Tibial nerve (tissue), 4 donors: ENCODE data around the gene STX7. TPM values are rescaled to one million over a fixed set of nuclear protein-coding genes. Genes with fewer than 3 reads are reported as not detected.

Experiments used
- DNase-seq, 2 donors: peaks; one replicate each; pipeline ENCODE4 v3.0.0-alpha.2; 2019; ENCODE audit warnings: low spot score in 2 of 2
- H3K27ac ChIP-seq, 4 donors: fragments of 200-600 bp; sonication (generic) in 3 of 4; one replicate each; pipeline ENCODE4 v1.5.1; 2017 to 2019; ENCODE audit warnings: mild to moderate bottlenecking in 1 of 4
- H3K27me3 ChIP-seq, 2 donors: fragments of 200-600 bp; sonication (generic) in 1 of 2; one replicate each; pipeline versions ENCODE4 v1.5.1 to v1.6.0; 2017 to 2019
- H3K36me3 ChIP-seq, 3 donors: fragments of 200-600 bp; sonication (generic); one replicate each; pipeline ENCODE4 v1.5.1; 2018 to 2019
- H3K4me1 ChIP-seq, 4 donors: fragments of 200-600 bp; sonication (generic) in 3 of 4; one replicate each; pipeline ENCODE4 v1.5.1; 2017 to 2019
- H3K4me3 ChIP-seq, 4 donors: fragments of 200-600 bp; sonication (generic) in 3 of 4; one replicate each; pipeline ENCODE4 v1.5.1; 2017 to 2019; ENCODE audit warnings: mild to moderate bottlenecking in 1 of 4, moderate library complexity in 1 of 4
- H3K9me3 ChIP-seq, 4 donors: fragments of 200-600 bp; sonication (generic) in 3 of 4; one replicate each; pipeline ENCODE4 v1.5.1; 2017 to 2019
- CTCF ChIP-seq, 5 experiments: fragments of 200-600 bp in 3 of 5; fragments of 450-650 bp in 2 of 5; sonication (generic) in 3 of 5; IDR thresholded peaks; one replicate each; pipeline ENCODE4 v1.5.1; 2016 to 2019; ENCODE audit warnings: antibody characterized with exemption in 5 of 5, mild to moderate bottlenecking in 3 of 5, moderate library complexity in 2 of 5
- EP300 ChIP-seq, 2 donors: sonication (generic); formaldehyde crosslinking; IDR thresholded peaks; one replicate each; pipeline ENCODE4 v1.6.1; 2017; ENCODE audit warnings: antibody characterized with exemption in 2 of 2, mild to moderate bottlenecking in 1 of 2
- POLR2A ChIP-seq, 2 donors: fragments of 450-650 bp; IDR thresholded peaks; one replicate each; pipeline ENCODE4 v1.6.1; 2017; ENCODE audit warnings: antibody characterized with exemption in 2 of 2, mild to moderate bottlenecking in 2 of 2, moderate library complexity in 2 of 2
- WGBS, 2 donors: methylation state at CpG; one replicate each; pipeline ENCODE4 v1.1.5; 2018; 5-methylcytosine and 5-hydroxymethylcytosine counted together
- total RNA-seq, 4 donors: library from RNA; depleted of rRNA; stranded (reverse); fragments of >200 nt; gene quantifications; one replicate each; pipeline ENCODE4 v1.1.0, GENCODE V29; 2016

STX7 gene
- total RNA-seq, 4 donors from 2014 or later, result 53.4 to 92.0 (median 65.6) TPM

- H3K4me1 ChIP-seq, result peaks cover 0 to 55% (median 14%) of the 10 kb centered on the region in 4 donors
- H3K27ac ChIP-seq, result peak overlapping the region in 1 of 4 donors; percentile 3
- no peak overlapping the region for H3K4me3 ChIP-seq
- DNase-seq, result no peak
- TF ChIP-seq CTCF (IDR thresholded peaks at IDR 0.05), result no peak
- 40 to 66% methylated on average over 4 of the region's 4 CpGs for WGBS, 2 donors
- no peaks in the 10 kb centered on the region for H3K27me3 ChIP-seq
- H3K36me3 ChIP-seq, result peaks cover 0 to 33% (median 4%) of the 10 kb centered on the region in 3 donors
- no peaks in the 10 kb centered on the region for H3K9me3 ChIP-seq
Measured at GRCh38 chr6:132496519-132497180, 16.3 kb downstream of the STX7 start.

GRCh38 chr6:132495604-132496079 is 17.3 kb downstream of the STX7 start:
- peak overlapping the region in 2 of 4 donors; percentile 4 to 39 for H3K27ac ChIP-seq
- H3K36me3 ChIP-seq, result peaks cover 0 to 23% (median 0%) of the 10 kb centered on the region in 3 donors
- 62 to 63% methylated on average over 2 of the region's 2 CpGs for WGBS, 2 donors
- no peaks in the 10 kb centered on the region for H3K9me3 ChIP-seq
- DNase-seq, result no peak
- H3K4me3 ChIP-seq, result no peak overlapping the region
- no peak for TF ChIP-seq CTCF (IDR thresholded peaks at IDR 0.05)
- TF ChIP-seq POLR2A (IDR thresholded peaks at IDR 0.05), result no peak
- TF ChIP-seq EP300 (IDR thresholded peaks at IDR 0.05), result no peak
- H3K27me3 ChIP-seq, result no peaks in the 10 kb centered on the region
- H3K4me1 ChIP-seq, result peaks cover 0 to 59% (median 22%) of the 10 kb centered on the region in 4 donors

GRCh38 chr6:132494954-132495353 is 18.0 kb downstream of the STX7 start:
- TF ChIP-seq EP300 (IDR thresholded peaks at IDR 0.05), result no peak
- Histone ChIP-seq H3K36me3 (peaks cover 0 to 21% (median 0%) of the 10 kb centered on the region in 3 donors), H3K27ac (no peak overlapping the region), H3K4me1 (peaks cover 0 to 59% (median 26%) of the 10 kb centered on the region in 4 donors), H3K4me3 (no peak overlapping the region), H3K27me3 (no peaks in the 10 kb centered on the region), H3K9me3 (no peaks in the 10 kb centered on the region)
- DNase-seq, result no peak
- 73 to 82% methylated on average over 2 of the region's 2 CpGs for WGBS, 2 donors

GRCh38 chr6:132491881-132492280 is 21.0 kb downstream of the STX7 start:
- Histone ChIP-seq H3K4me1 (peaks cover 0 to 54% (median 28%) of the 10 kb centered on the region in 4 donors), H3K27ac (peak overlapping the region in 2 of 4 donors; percentile 64 to 85), H3K9me3 (no peaks in the 10 kb centered on the region), H3K4me3 (no peak overlapping the region), H3K27me3 (no peaks in the 10 kb centered on the region), H3K36me3 (peaks cover 0 to 16% (median 0%) of the 10 kb centered on the region in 3 donors)
- DNase-seq, result no peak
- 78 to 95% methylated on average over 1 of the region's 1 CpG for WGBS, 2 donors
- TF ChIP-seq POLR2A (IDR thresholded peaks at IDR 0.05) (no peak), EP300 (IDR thresholded peaks at IDR 0.05) (no peak), CTCF (IDR thresholded peaks at IDR 0.05) (no peak)

- Histone ChIP-seq H3K27ac (peak overlapping the region in 3 of 4 donors; percentile 32 to 85 (median 76)), H3K4me3 (no peak overlapping the region), H3K9me3 (no peaks in the 10 kb centered on the region), H3K27me3 (no peaks in the 10 kb centered on the region), H3K4me1 (peaks cover 0 to 48% (median 25%) of the 10 kb centered on the region in 4 donors), H3K36me3 (peaks cover 0 to 22% (median 0%) of the 10 kb centered on the region in 3 donors)
- 58 to 67% methylated on average over 5 of the region's 5 CpGs for WGBS, 2 donors
- peak in 1 of 2 donors; percentile 63 for DNase-seq
- TF ChIP-seq CTCF (IDR thresholded peaks at IDR 0.05) (no peak), EP300 (IDR thresholded peaks at IDR 0.05) (no peak), POLR2A (IDR thresholded peaks at IDR 0.05) (no peak)
Measured at GRCh38 chr6:132491303-132491702, 21.6 kb downstream of the STX7 start.
